ENCODE results near the gene TSPAN2.

TSPAN2 gene

GRCh38 chr1:115118086-115118485, 28.8 kb upstream of the TSPAN2 start:
- no peaks in the 10 kb centered on the region for H3K36me3 ChIP-seq
- no peaks in the 10 kb centered on the region for H3K9me3 ChIP-seq
- TF ChIP-seq CTCF (IDR thresholded peaks at IDR 0.05; ENCODE audit: low read depth, low read length): no peak
- no peak overlapping the region for H3K4me3 ChIP-seq (ENCODE audit: low read depth, low read length)
- no peaks in the 10 kb centered on the region for H3K4me1 ChIP-seq
- no peak for DNase-seq
- no peaks in the 10 kb centered on the region for H3K27me3 ChIP-seq

GRCh38 chr1:115117298-115117697, 28.0 kb upstream of the TSPAN2 start:
- H3K9me3 ChIP-seq: no peaks in the 10 kb centered on the region
- no peaks in the 10 kb centered on the region for H3K4me1 ChIP-seq
- H3K4me3 ChIP-seq (ENCODE audit: low read depth, low read length): no peak overlapping the region
- no peaks in the 10 kb centered on the region for H3K27me3 ChIP-seq
- H3K36me3 ChIP-seq: no peaks in the 10 kb centered on the region
- TF ChIP-seq CTCF (IDR thresholded peaks at IDR 0.05; ENCODE audit: low read depth, low read length): no peak
- no peak for DNase-seq

- Histone ChIP-seq H3K36me3 (no peaks in the 10 kb centered on the region), H3K4me1 (no peaks in the 10 kb centered on the region), H3K27me3 (no peaks in the 10 kb centered on the region), H3K9me3 (no peaks in the 10 kb centered on the region), H3K4me3 (ENCODE audit: low read depth, low read length) (no peak overlapping the region)
- TF ChIP-seq CTCF (IDR thresholded peaks at IDR 0.05; ENCODE audit: low read depth, low read length): no peak
- no peak for DNase-seq
Observed at GRCh38 chr1:115116512-115116911, 27.2 kb upstream of the TSPAN2 start.

- H3K36me3 ChIP-seq: no peaks in the 10 kb centered on the region
- no peaks in the 10 kb centered on the region for H3K4me1 ChIP-seq
- no peak for TF ChIP-seq CTCF (IDR thresholded peaks at IDR 0.05; ENCODE audit: low read depth, low read length)
- no peak for DNase-seq
- H3K9me3 ChIP-seq: no peaks in the 10 kb centered on the region
- H3K4me3 ChIP-seq (ENCODE audit: low read depth, low read length): no peak overlapping the region
- no peaks in the 10 kb centered on the region for H3K27me3 ChIP-seq
Observed at GRCh38 chr1:115115521-115116161, 26.3 kb upstream of the TSPAN2 start.

- Histone ChIP-seq H3K4me3 (ENCODE audit: low read depth, low read length) (no peak overlapping the region), H3K4me1 (no peaks in the 10 kb centered on the region), H3K9me3 (no peaks in the 10 kb centered on the region), H3K27me3 (no peaks in the 10 kb centered on the region), H3K36me3 (no peaks in the 10 kb centered on the region)
- peak; percentile 53 for DNase-seq
- no peak for TF ChIP-seq CTCF (IDR thresholded peaks at IDR 0.05; ENCODE audit: low read depth, low read length)
Observed at GRCh38 chr1:115114308-115114707, 25.0 kb upstream of the TSPAN2 start.

GRCh38 chr1:115113766-115114165, 24.5 kb upstream of the TSPAN2 start:
- TF ChIP-seq CTCF (IDR thresholded peaks at IDR 0.05; ENCODE audit: low read depth, low read length): no peak
- Histone ChIP-seq H3K36me3 (no peaks in the 10 kb centered on the region), H3K4me1 (no peaks in the 10 kb centered on the region), H3K9me3 (no peaks in the 10 kb centered on the region), H3K4me3 (ENCODE audit: low read depth, low read length) (no peak overlapping the region), H3K27me3 (no peaks in the 10 kb centered on the region)
- DNase-seq: no peak

Measured in BE2C (cell line).